Colonic mucosa (tissue), 4 donors: Measurements from ENCODE around the gene STARD13. TPM values are rescaled to one million over a fixed set of nuclear protein-coding genes. Genes with fewer than 3 reads are reported as not detected.

Experiments used
- DNase-seq: peaks from one replicate; pipeline ENCODE4 v3.0.0-alpha.2; 2020
- H3K27ac ChIP-seq: fragments of 200-600 bp; one replicate; pipeline ENCODE4 v1.8.0; 2021
- H3K27me3 ChIP-seq: fragments of 200-600 bp; one replicate; pipeline ENCODE4 v1.8.0; 2021
- H3K36me3 ChIP-seq: fragments of 200-600 bp; one replicate; pipeline ENCODE4 v1.8.0; 2021
- H3K4me1 ChIP-seq: fragments of 200-600 bp; one replicate; pipeline ENCODE4 v1.8.0; 2021; ENCODE audit warnings: mild to moderate bottlenecking
- H3K4me3 ChIP-seq: fragments of 200-600 bp; one replicate; pipeline ENCODE4 v1.8.0; 2021
- H3K9ac ChIP-seq, 2 donors: one replicate each; pipeline ENCODE4 v1.7.0; 2013; ENCODE audit warnings: control low read depth in 2 of 2, low read depth in 2 of 2, low read length in 2 of 2
- H3K9me3 ChIP-seq: fragments of 200-600 bp; one replicate; pipeline ENCODE4 v1.8.0; 2021
- CTCF ChIP-seq: fragments of 200-600 bp; IDR thresholded peaks from one replicate; pipeline ENCODE4 v1.8.0; 2022; ENCODE audit warnings: antibody characterized with exemption, mild to moderate bottlenecking
- intact Hi-C: fragments of 100-400 bp; cut with DNase I; formaldehyde crosslinking; loops from one replicate; pipeline ENCODE4 v1.14.1; 2022
- total RNA-seq, 2 donors: library from RNA; stranded (reverse); fragmentation: NEBNext Ultra II Directional in 1 of 2; extraction: Animal tissue kit (Norgen Biotek cat#: 25700) in 1 of 2; gene quantifications; one replicate each; pipeline ENCODE4 v1.2.1, GENCODE V29; 2021
- donor health status: healthy.
- donor health status: DM: no; HTN: no; CAD: no.
- donor health status: DM: no; HTN: no; CAD: no.

Gene STARD13
- total RNA-seq, 2 donors from 2014 or later = 21.3 to 30.2 TPM

- no peak for DNase-seq
- no peaks in the 10 kb centered on the region for H3K27me3 ChIP-seq
- intact Hi-C loops = no loop called here
- no peak for TF ChIP-seq CTCF
- H3K9ac ChIP-seq = no peak overlapping the region
- no peak overlapping the region for H3K4me3 ChIP-seq
- H3K9me3 ChIP-seq = no peaks in the 10 kb centered on the region
- no peaks in the 10 kb centered on the region for H3K4me1 ChIP-seq
- no peaks in the 10 kb centered on the region for H3K36me3 ChIP-seq
- H3K27ac ChIP-seq = no peak overlapping the region
Observed at GRCh38 chr13:33109801-33110200, 175.8 kb downstream of the STARD13 start.

- Histone ChIP-seq H3K27me3 (no peaks in the 10 kb centered on the region), H3K4me3 (no peak overlapping the region), H3K36me3 (no peaks in the 10 kb centered on the region), H3K4me1 (no peaks in the 10 kb centered on the region), H3K27ac (no peak overlapping the region), H3K9me3 (no peaks in the 10 kb centered on the region), H3K9ac (no peak overlapping the region)
- TF ChIP-seq CTCF = no peak
- intact Hi-C loops = no loop called here
- DNase-seq = no peak
Observed at GRCh38 chr13:33109271-33109697, 176.3 kb downstream of the STARD13 start.

GRCh38 chr13:33108620-33109019 is 176.9 kb downstream of the STARD13 start:
- intact Hi-C loops = no loop called here
- Histone ChIP-seq H3K27ac (no peak overlapping the region), H3K9me3 (no peaks in the 10 kb centered on the region), H3K36me3 (no peaks in the 10 kb centered on the region), H3K4me1 (no peaks in the 10 kb centered on the region), H3K4me3 (no peak overlapping the region), H3K27me3 (no peaks in the 10 kb centered on the region), H3K9ac (no peak overlapping the region)
- no peak for DNase-seq
- TF ChIP-seq CTCF = no peak

DNA sequence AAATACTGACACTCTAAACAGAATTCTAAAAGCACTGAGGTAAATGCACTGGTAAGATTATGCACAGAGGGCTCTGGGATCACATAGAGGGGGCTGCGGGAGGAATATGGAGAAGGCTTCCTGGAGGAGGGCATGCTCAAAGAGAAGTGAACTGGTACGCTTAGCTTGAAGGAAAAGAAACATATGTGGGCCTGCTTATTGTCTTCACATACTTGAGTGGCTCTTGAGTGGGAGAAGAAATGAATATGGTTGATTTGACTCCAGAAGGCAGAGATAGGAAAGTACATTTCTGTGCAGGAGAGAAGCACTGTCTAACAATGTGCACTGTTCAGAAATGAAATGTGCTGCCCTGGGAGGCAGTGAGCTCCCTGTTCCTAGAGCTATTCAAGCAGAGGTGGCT is 178.2 kb downstream of the STARD13 start:
- Histone ChIP-seq H3K27me3 (no peaks in the 10 kb centered on the region), H3K4me3 (no peak overlapping the region), H3K9me3 (no peaks in the 10 kb centered on the region), H3K27ac (no peak overlapping the region), H3K9ac (no peak overlapping the region), H3K36me3 (no peaks in the 10 kb centered on the region), H3K4me1 (no peaks in the 10 kb centered on the region)
- no peak for TF ChIP-seq CTCF
- intact Hi-C loops = no loop called here
- no peak for DNase-seq

DNA sequence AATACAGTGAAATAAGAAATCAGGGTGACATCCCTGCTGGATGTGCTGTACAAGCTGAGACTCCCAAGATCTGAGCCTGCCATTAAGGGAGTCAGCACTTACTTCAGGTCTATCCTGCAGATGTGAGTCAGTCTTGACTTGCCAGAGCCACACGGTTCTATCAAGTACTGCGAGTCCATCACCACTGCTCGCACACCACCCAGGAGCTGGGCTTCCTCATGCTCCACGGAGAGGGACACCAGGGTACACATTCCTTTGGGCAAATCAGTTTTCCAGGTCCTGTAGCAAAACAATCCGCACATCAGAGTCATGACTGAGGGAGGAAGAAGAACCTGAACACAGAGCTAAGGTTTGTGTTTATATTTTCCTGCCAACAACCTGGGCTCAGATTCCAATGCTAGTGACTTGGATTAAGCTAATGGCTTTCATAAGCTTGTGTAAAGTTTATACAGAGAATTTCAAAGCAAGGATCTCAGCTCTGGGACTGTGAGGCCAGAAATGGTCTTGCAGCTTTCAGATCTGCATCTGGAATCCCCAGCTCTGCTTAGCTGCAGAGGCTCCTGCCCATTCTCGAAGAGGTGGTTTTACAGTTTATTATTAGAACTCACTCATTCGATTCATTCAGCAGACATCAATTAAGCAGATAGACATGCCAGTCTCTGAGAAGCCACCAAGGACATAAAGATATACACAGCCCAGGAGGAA is 178.7 kb downstream of the STARD13 start:
- no peak overlapping the region for H3K4me3 ChIP-seq
- H3K36me3 ChIP-seq = no peaks in the 10 kb centered on the region
- no peak overlapping the region for H3K9ac ChIP-seq
- DNase-seq = no peak
- no peak for TF ChIP-seq CTCF
- no peak overlapping the region for H3K27ac ChIP-seq
- H3K9me3 ChIP-seq = no peaks in the 10 kb centered on the region
- H3K4me1 ChIP-seq = no peaks in the 10 kb centered on the region
- H3K27me3 ChIP-seq = no peaks in the 10 kb centered on the region
- intact Hi-C loops = no loop called here
